A549 treated with CORT108297 at 1 μM for 4 hours (cell line): ENCODE results near the gene ITPKA. TPM values are rescaled to one million over a fixed set of nuclear protein-coding genes. Genes with fewer than 3 reads are reported as not detected.

Experiments
- total RNA-seq: library from RNA; stranded (reverse); fragments of 200-300 nt; extraction: Qiagen RNA extraction; gene quantifications from 5 replicates; pipeline ENCODE4 v1.2.3, GENCODE V29; 2022

ITPKA gene
- 1.3 to 2.5 TPM (median 2.0 TPM) in 5 replicates for total RNA-seq

DNA sequence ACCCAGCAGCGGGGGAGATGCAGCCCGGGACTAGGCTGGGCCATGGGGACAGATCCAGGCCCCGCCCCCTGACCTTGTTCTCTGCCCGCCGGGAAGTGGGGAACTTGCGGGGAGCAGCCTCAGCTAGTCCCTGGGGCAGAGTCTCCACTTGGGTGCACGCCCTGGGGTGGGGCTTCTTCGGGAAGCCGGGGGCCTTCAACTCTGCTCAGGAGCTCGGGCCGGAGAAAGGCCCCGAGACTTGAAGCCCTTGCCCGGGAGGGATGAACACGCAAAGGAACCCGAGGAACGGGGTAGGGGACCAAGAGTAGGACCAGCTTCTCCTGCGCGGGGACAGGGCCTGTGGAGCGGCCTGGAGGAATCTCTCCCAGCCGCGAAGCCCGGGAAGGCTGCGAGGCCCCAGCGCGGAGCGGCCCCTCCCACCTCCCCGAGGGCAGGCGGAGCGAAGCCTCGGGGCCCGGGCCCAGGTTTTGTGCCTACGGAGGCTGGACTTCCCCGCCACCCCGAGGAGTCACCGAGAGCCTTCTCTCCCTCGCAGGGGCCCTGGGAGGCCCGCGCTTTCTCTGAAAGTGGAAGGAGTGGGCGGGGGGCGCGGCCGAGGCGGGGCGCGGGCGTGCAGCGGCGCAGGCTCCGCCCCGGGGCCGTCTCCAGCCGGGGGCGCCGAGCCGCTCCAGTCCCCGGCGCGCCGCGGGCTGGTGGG lies at the start of gene ITPKA:
TSS of gene ITPKA (plus strand) at position 670 of the 697 bp plus-strand sequence. CDS start 54 bp downstream, outside the sequence.

DNA sequence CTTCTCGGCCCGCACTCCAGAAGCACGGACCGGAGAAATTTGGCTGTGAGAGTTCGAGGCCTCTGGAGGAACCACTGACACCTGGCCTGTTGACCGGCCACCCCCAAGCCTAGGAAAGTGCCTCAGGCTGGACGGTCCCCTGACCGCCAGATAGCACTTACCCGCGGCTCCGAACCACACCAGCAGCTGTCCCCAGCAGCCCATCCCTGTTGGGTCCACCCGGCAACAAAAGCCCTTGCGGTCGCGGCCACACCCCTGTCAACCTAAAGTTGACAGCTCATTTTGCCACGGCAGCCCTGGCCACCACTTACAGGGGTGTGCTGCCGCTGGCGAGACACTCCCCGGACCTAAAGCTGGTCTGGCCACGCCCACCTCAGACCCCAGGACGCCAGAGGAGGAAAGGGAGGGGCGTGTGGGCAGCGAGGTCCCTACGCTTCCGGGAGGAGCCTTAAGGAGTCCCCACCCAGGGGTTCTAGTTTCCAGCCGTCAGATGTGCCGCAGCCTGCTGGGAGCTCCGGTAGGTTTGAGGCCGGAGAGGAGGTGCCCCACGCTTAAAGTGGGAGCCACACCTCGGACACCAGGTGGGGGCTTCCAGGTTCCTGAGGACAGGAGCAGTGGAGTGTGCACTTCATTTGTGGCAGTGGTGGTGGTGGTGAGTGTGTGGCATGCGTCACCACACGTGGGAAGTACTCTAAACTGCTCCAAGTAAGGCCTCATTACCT lies 20.0 kb downstream of the ITPKA start, which contains the start of gene LTK:
TSS of gene LTK (minus strand) at position 322 of the 722 bp plus-strand sequence. CDS start at position 204, 118 bp downstream.

Other genes with a start within 250 kb of the ITPKA start
- gene OIP5, start 161.3 kb upstream of the ITPKA start, total RNA-seq, result 13.2 to 15.0 TPM (median 14.7 TPM) in 5 replicates
- 61.3 to 86.8 TPM (median 68.6 TPM) in 5 replicates for gene NUSAP1, start 161.0 kb upstream of the ITPKA start, total RNA-seq
- gene NDUFAF1, start 91.4 kb upstream of the ITPKA start, total RNA-seq, result 11.8 to 15.8 TPM (median 13.8 TPM) in 5 replicates
- 16.1 to 23.8 TPM (median 19.1 TPM) in 5 replicates for gene RTF1, start 76.8 kb upstream of the ITPKA start, total RNA-seq
- 0.06 to 0.12 TPM (median 0.09 TPM) in 5 replicates for gene LTK, start 20.0 kb downstream of the ITPKA start, total RNA-seq
- 9.2 to 14.3 TPM (median 12.5 TPM) in 5 replicates for gene RPAP1, start 50.4 kb downstream of the ITPKA start, total RNA-seq
- gene TYRO3, start 65.3 kb downstream of the ITPKA start, total RNA-seq, result 13.4 to 15.8 TPM (median 14.3 TPM) in 5 replicates
- gene MGA, start 166.5 kb downstream of the ITPKA start, total RNA-seq, result 5.3 to 8.8 TPM (median 7.0 TPM) in 5 replicates